Activated naive CD8-positive, alpha-beta T cell treated with anti-CD3 and anti-CD28 coated beads, Interleukin-2, amount 50 U/mL, for 24 hours (primary cell): ENCODE measurements around the gene RNLS.
"Not testable (repeated sequence)": the region's sequence is repeated elsewhere in the genome, so short reads cannot be mapped to it uniquely, and the experiment has no call there.

ENCODE experiments used
- ATAC-seq: fragments of 150-1000 bp; cut with Tn5 transposase; one replicate; pipeline ENCODE4 v1.10.0; 2021
- DNase-seq: peaks from one replicate; pipeline ENCODE4 v3.0.0; 2021
- H3K27ac Mint-ChIP-seq: one replicate; pipeline ENCODE4 v1.8.0; 2021; ENCODE audit warnings: mild to moderate bottlenecking, mixed read lengths
- H3K27me3 Mint-ChIP-seq: one replicate; pipeline ENCODE4 v1.8.0; 2021; ENCODE audit warnings: mixed read lengths
- H3K36me3 Mint-ChIP-seq: one replicate; pipeline ENCODE4 v1.8.0; 2021; ENCODE audit warnings: low read depth, mixed read lengths
- H3K4me1 Mint-ChIP-seq: one replicate; pipeline ENCODE4 v1.8.0; 2021; ENCODE audit warnings: mixed read lengths
- H3K4me3 Mint-ChIP-seq: one replicate; pipeline ENCODE4 v1.8.0; 2021; ENCODE audit warnings: mild to moderate bottlenecking, moderate library complexity, mixed read lengths
- H3K9me3 Mint-ChIP-seq: one replicate; pipeline ENCODE4 v1.8.0; 2021; ENCODE audit warnings: mixed read lengths

Gene RNLS

DNA sequence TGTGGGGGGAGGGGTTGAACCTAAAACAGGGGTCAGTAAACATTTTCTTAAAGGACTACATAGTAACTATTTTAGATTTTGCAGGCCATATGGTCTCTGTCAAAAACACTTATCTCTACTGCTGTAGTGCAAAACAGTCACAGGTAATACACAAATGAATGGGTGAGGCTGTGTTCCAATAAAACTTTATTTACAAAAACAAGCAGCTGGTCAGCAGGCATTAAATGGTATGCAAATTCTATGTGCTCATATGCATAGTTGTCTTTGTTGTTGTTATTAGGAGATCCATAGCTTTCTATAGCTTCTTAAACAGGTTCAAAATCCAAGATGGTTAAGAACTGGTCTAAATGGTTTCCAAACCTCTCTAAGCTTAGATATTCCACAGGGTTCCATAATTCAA, 302.6 kb downstream of the RNLS start:
- ATAC-seq (no peak), DNase-seq (no peak)
- H3K36me3 Mint-ChIP-seq = no peaks in the 10 kb centered on the region
- H3K4me1 Mint-ChIP-seq = peaks cover 42% of the 10 kb centered on the region
- no peaks in the 10 kb centered on the region for H3K27me3 Mint-ChIP-seq
- no peak overlapping the region for H3K27ac Mint-ChIP-seq
- peaks cover 6% of the 10 kb centered on the region for H3K9me3 Mint-ChIP-seq
- H3K4me3 Mint-ChIP-seq = no peak overlapping the region

DNA sequence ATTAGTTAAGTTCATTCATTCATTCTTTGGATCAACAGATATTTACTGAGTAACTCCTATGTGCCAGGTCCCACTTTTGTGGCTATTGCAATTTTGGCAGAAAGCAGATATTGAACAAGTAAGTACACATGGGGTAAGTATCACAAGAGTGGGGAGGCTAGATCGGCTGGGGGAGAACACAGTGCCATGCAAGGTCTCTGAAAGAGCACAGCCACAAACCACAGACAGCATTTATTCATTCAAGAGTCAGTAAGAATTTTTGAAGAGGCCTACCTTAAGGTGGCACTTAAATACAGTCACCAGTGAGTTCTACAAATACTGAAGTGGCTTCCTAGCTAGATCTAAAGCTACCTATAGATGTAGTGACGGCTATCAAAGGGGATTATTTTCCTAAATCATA, 304.2 kb downstream of the RNLS start:
- Mint-ChIP-seq H3K4me3 (no peak overlapping the region), H3K27me3 (no peaks in the 10 kb centered on the region), H3K9me3 (peaks cover 6% of the 10 kb centered on the region), H3K36me3 (no peaks in the 10 kb centered on the region), H3K4me1 (peaks cover 45% of the 10 kb centered on the region), H3K27ac (no peak overlapping the region)
- DNase-seq (no peak), ATAC-seq (peak; percentile 80)

DNA sequence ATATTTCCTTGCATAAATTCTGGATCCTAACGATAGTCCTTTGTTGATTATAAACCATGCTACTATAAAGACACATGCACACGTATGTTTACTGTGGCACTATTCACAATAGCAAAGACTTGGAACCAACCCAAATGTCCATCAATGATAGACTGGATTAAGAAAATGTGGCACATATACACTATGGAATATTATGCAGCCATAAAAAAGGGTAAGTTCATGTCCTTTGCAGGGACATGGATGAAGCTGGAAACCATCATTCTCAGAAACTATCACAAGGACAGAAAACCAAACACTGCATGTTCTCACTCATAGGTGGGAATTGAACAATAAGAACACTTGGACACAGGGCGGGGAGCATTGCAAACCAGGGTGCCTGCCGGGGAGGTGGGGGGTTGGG, 306.2 kb downstream of the RNLS start:
- H3K27ac Mint-ChIP-seq, H3K4me3 Mint-ChIP-seq, H3K36me3 Mint-ChIP-seq, H3K27me3 Mint-ChIP-seq, ATAC-seq, H3K9me3 Mint-ChIP-seq, DNase-seq: not testable (repeated sequence)
- H3K4me1 Mint-ChIP-seq = peaks cover 50% of the 10 kb centered on the region

DNA sequence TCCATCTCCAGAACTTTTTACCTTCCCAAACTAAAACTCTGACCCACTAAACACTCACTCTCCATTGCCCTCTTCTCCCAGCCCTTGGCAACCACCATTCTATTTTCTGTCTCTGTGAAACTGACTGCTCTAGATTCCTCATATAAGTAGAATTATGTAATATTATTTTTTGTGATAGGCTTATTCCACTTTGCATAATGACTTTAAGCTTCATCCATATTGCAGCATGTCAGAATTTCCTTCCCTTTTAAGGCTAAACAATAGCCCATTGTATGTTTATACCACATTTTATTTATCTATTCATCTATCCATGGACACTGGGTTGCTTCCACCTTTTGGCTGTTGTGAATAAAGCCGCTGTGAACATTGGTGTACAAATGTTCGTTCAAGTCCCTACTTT, 308.8 kb downstream of the RNLS start:
- no peak for DNase-seq
- no peak for ATAC-seq
- Mint-ChIP-seq H3K36me3 (no peaks in the 10 kb centered on the region), H3K4me1 (peaks cover 52% of the 10 kb centered on the region), H3K9me3 (peaks cover 6% of the 10 kb centered on the region), H3K4me3 (no peak overlapping the region), H3K27me3 (no peaks in the 10 kb centered on the region), H3K27ac (peak overlapping the region; percentile 3)

DNA sequence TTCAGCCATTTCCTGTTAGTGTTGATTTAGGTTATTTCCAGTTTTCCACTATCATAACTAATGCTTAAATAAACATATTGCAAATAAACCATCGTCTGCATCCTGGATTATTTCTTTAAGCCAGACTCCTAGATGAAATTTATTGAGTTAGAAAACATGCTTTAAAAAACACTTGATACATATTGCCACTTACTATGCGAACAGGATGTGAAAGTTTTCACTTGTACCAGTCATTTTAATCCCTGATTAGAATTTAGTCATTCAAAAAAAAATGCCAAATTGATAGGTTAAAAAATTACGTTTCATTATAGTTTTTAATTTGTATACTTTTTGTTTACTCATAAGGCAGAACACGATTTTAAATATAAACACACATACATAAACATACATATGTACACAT, 309.6 kb downstream of the RNLS start:
- Mint-ChIP-seq H3K36me3 (no peaks in the 10 kb centered on the region), H3K9me3 (peaks cover 6% of the 10 kb centered on the region), H3K27ac (no peak overlapping the region), H3K27me3 (no peaks in the 10 kb centered on the region), H3K4me1 (peaks cover 47% of the 10 kb centered on the region), H3K4me3 (no peak overlapping the region)
- DNase-seq (no peak), ATAC-seq (no peak)

DNA sequence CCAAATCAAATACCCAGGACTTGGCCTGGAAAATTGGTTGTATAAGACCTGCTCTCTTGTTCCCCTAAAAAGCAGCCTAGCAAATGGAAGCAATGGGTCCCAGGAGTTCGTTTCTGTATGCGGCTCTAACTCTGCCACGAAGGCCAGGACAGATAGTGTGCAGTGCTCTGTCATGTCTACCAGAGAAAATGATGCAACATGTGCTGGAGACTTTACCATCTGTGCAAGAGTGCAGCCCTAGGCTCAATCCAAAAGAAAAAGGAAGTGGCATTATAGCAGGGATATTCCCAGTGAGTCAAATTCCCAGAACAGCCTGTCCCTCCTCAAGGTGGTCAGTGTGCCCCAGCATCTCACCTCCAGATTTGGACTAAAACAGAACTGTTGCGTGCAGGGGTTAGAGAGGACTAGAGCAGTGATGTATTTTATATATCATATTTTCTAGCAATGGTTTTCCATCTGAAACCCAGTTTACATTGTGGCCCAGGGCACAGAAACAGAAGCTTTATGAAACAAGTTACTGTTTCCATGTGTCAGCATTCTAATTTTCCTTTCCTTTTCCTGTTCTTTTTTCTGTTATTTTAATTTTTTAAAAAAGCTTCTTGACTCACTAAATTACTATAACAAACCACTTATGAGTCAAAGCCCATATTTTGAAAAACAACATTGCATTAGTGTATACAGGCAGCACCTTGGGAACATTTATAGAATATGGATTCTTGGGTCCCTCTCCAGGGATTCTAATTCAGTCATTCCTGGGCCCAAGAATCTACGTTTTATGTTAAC, 311.2 kb downstream of the RNLS start:
- ATAC-seq (peak; percentile 45), DNase-seq (no peak)
- H3K36me3 Mint-ChIP-seq = no peaks in the 10 kb centered on the region
- H3K4me3 Mint-ChIP-seq = peak overlapping the region; percentile 43
- peaks cover 53% of the 10 kb centered on the region for H3K4me1 Mint-ChIP-seq
- H3K9me3 Mint-ChIP-seq = peaks cover 4% of the 10 kb centered on the region
- H3K27ac Mint-ChIP-seq = peak overlapping the region; percentile 75
- peaks cover under 1% of the 10 kb centered on the region for H3K27me3 Mint-ChIP-seq

- peak; percentile 95 for ATAC-seq
- no peaks in the 10 kb centered on the region for H3K9me3 Mint-ChIP-seq
- peaks cover 60% of the 10 kb centered on the region for H3K4me1 Mint-ChIP-seq
- H3K27ac Mint-ChIP-seq = peak overlapping the region; percentile 75
- DNase-seq = peak; percentile 41
- peaks cover 3% of the 10 kb centered on the region for H3K27me3 Mint-ChIP-seq
- H3K36me3 Mint-ChIP-seq = no peaks in the 10 kb centered on the region
- H3K4me3 Mint-ChIP-seq = peak overlapping the region; percentile 43
Observed at GRCh38 chr10:88270871-88271713, 312.0 kb downstream of the RNLS start.

DNA sequence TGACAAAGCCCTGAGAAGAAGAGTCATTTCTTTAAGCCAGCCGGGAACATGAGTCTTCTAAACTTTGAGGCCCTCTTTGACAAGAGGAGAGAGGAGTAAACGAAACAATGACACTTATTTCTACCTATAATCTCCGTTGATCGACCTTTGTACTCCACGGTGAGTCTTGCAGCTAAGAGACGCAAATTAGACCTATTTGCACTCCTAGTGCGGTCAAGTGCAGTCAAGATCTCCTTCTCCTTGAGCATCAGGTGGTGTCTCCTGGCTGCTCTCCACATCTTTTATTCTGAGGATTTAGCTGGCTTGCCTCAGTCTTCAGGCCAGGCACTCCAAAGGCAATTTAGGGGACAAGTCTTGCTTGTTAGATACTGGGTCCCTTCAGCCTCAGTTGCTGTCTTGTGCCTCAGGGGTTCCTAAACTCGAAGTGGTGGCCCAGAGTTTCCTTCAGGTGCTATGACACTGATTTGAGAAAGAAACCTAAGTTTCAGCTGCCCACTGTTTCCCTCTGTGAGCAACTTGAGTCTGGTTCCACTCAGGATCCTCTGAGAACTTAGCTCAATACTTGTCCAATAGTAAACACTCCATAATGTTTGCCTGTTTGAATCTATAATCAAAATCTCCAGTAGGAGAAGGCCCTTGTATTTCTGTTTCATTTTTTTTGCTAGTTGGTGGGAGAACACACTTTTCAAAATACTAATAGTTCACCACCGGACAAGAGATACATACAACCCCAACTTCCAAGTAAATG, 312.9 kb downstream of the RNLS start:
- no peaks in the 10 kb centered on the region for H3K9me3 Mint-ChIP-seq
- H3K4me1 Mint-ChIP-seq = peaks cover 60% of the 10 kb centered on the region
- peak overlapping the region; percentile 75 for H3K27ac Mint-ChIP-seq

GRCh38 chr10:88262591-88263234, 320.4 kb downstream of the RNLS start:
- H3K4me1 Mint-ChIP-seq = peaks cover 18% of the 10 kb centered on the region
- H3K9me3 Mint-ChIP-seq = peaks cover 7% of the 10 kb centered on the region
- no peak overlapping the region for H3K27ac Mint-ChIP-seq
- no peak for DNase-seq
- no peaks in the 10 kb centered on the region for H3K36me3 Mint-ChIP-seq
- H3K27me3 Mint-ChIP-seq = peaks cover 3% of the 10 kb centered on the region
- H3K4me3 Mint-ChIP-seq = no peak overlapping the region
- no peak for ATAC-seq

More for the DNA sequence above, 312.9 kb downstream of the RNLS start:
- peaks cover 3% of the 10 kb centered on the region for H3K27me3 Mint-ChIP-seq
- no peak for DNase-seq
- ATAC-seq = no peak
- no peak overlapping the region for H3K4me3 Mint-ChIP-seq
- no peaks in the 10 kb centered on the region for H3K36me3 Mint-ChIP-seq

- Mint-ChIP-seq H3K4me1 (peaks cover 5% of the 10 kb centered on the region), H3K27me3 (no peaks in the 10 kb centered on the region), H3K27ac (no peak overlapping the region), H3K36me3 (no peaks in the 10 kb centered on the region), H3K4me3 (no peak overlapping the region), H3K9me3 (peaks cover 7% of the 10 kb centered on the region)
- no peak for ATAC-seq
- no peak for DNase-seq
Observed at GRCh38 chr10:88261152-88261551, 322.0 kb downstream of the RNLS start.

DNA sequence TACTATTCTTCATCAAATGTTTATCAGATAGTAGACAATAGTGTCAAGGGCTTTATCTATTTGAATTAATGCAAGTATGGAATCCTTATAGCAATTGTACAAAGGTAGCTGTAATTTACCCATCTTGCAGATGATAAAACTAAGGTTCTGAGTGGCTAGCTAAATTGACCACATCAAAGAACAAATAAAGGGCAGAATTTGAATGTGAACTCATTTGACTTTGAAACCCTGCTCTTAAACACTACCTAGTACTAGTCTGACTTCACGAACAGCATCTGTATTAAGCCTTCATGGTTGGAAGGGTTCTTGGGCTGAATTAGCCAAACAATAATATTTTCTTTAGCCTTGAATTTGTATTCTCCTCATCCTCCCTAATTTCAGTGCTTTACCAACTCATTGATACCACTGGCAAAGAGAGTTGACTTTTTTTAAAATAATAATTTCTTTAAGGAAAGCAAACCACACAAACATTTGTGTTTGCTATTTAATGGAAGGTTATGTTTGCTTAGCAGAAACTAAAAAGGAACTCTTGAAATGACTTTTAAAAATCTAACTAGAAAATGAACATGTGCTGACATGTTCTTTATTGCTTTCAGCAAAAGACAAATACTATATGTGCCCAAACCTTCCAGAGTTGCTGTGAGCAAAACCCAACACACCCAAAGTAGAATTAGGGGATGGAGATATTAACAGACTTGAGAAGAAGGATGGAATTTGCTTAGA, 322.6 kb downstream of the RNLS start:
- Mint-ChIP-seq H3K4me1 (peaks cover 5% of the 10 kb centered on the region), H3K36me3 (no peaks in the 10 kb centered on the region), H3K4me3 (no peak overlapping the region), H3K9me3 (peaks cover 7% of the 10 kb centered on the region), H3K27ac (no peak overlapping the region), H3K27me3 (no peaks in the 10 kb centered on the region)
- ATAC-seq (no peak), DNase-seq (no peak)

GRCh38 chr10:88259381-88259780, 323.7 kb downstream of the RNLS start:
- H3K4me1 Mint-ChIP-seq = peaks cover 5% of the 10 kb centered on the region
- DNase-seq (no peak), ATAC-seq (no peak)
- no peaks in the 10 kb centered on the region for H3K36me3 Mint-ChIP-seq
- H3K27me3 Mint-ChIP-seq = no peaks in the 10 kb centered on the region
- H3K27ac Mint-ChIP-seq = no peak overlapping the region
- H3K4me3 Mint-ChIP-seq = no peak overlapping the region
- peaks cover 1% of the 10 kb centered on the region for H3K9me3 Mint-ChIP-seq

DNA sequence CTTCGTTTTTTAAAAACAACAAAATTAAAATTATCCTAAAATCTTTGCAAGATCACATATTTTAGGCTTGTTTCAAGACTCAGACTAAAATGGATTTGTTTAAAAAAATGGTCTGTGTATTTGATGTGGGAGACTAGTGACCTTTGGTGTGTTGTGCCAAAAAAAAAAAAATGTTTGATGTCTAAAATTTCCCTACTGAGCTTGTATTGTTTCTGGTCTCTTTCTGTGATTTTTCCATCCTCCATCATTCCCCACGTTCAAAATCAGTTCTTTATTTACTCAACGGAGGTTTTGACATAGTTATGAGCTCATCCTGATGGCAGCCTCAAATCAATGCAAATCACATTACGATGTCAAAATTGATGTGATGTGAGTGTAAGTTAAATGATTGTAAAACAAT, 326.2 kb downstream of the RNLS start:
- no peaks in the 10 kb centered on the region for H3K9me3 Mint-ChIP-seq
- no peaks in the 10 kb centered on the region for H3K27me3 Mint-ChIP-seq
- no peak for ATAC-seq
- H3K4me1 Mint-ChIP-seq = peaks cover 11% of the 10 kb centered on the region
- no peak overlapping the region for H3K4me3 Mint-ChIP-seq
- H3K27ac Mint-ChIP-seq = no peak overlapping the region
- H3K36me3 Mint-ChIP-seq = no peaks in the 10 kb centered on the region
- no peak for DNase-seq
